Sigmoid colon (tissue), 4 donors: ENCODE data around the gene CFAP99.

ENCODE experiments used
- CTCF ChIP-seq, 4 experiments: fragments of 450-650 bp in 3 of 4; fragments of 200-600 bp in 1 of 4; IDR thresholded peaks; one replicate each; pipeline ENCODE4 v1.5.1; 2016 to 2019; ENCODE audit warnings: antibody characterized with exemption in 4 of 4, mild to moderate bottlenecking in 3 of 4, moderate library complexity in 2 of 4
- EP300 ChIP-seq, 4 donors: sonication (generic); formaldehyde crosslinking; IDR thresholded peaks; one replicate each; pipeline ENCODE4 v1.6.1; 2017; ENCODE audit warnings: antibody characterized with exemption in 4 of 4
- POLR2A ChIP-seq, 2 donors: fragments of 450-650 bp; IDR thresholded peaks; one replicate each; pipeline ENCODE4 v1.6.1; 2016; ENCODE audit warnings: antibody characterized with exemption in 2 of 2, mild to moderate bottlenecking in 2 of 2, moderate library complexity in 2 of 2

DNA sequence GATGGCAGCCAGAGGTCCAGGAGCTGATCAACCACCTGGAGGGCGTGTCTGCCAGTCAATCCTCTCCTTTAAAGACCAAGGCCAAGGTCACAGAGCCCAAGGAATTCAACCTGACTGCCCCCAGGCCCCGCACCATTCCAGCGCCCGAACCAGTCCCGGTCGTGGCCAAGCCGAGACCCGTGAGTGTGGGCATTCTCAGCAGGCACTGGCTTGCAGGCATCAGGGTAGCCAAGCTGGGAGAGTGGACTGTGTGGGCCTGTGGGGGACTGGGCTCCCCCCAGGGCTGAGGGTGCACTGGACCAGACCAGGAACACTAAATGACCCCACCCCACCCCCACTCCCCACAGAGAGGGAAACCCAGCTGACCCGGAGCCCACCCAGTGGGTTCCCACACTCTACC, 26.4 kb downstream of the CFAP99 start:
- TF ChIP-seq CTCF (IDR thresholded peaks at IDR 0.05) (no peak), POLR2A (IDR thresholded peaks at IDR 0.05) (no peak), EP300 (IDR thresholded peaks at IDR 0.05) (no peak)
